HG03025 (cell line): ENCODE data around the gene PLA2G4D.

Experiments
- ATAC-seq: cut with Tn5 transposase; IDR thresholded peaks from one replicate; pipeline ENCODE4 v1.9.1; 2021; ENCODE audit warnings: mild to moderate bottlenecking, moderate library complexity; ENCODE audit not compliant: unreplicated experiment, low FRiP score

The PLA2G4D gene

GRCh38 chr15:42034628-42035434 lies 59.5 kb downstream of the PLA2G4D start:
- ATAC-seq = no peak

- ATAC-seq = no peak
These were observed 61.0 kb downstream of the PLA2G4D start for GRCh38 chr15:42033214-42033873.

- no peak for ATAC-seq
These were observed 61.8 kb downstream of the PLA2G4D start for GRCh38 chr15:42032376-42033213.

GRCh38 chr15:42031198-42031915 lies 63.0 kb downstream of the PLA2G4D start:
- ATAC-seq = no peak

- no peak for ATAC-seq
These were observed 66.8 kb downstream of the PLA2G4D start for GRCh38 chr15:42027521-42027920.

GRCh38 chr15:42024303-42024702 lies 70.1 kb downstream of the PLA2G4D start:
- no peak for ATAC-seq

GRCh38 chr15:42021593-42021992 lies 72.8 kb downstream of the PLA2G4D start:
- ATAC-seq = no peak

GRCh38 chr15:42020713-42021273 lies 73.6 kb downstream of the PLA2G4D start, which contains the start of gene PLA2G4E:
Gene PLA2G4E, minus strand, starts transcription at chr15:42021042. Its CDS starts 12 bp downstream, at chr15:42021030.
- ATAC-seq = no peak

GRCh38 chr15:42018306-42019224 lies 75.8 kb downstream of the PLA2G4D start:
- no peak for ATAC-seq
